IMR-90 (cell line): Measurements from ENCODE around the gene SERPINA1. TPM values are rescaled to one million over a fixed set of nuclear protein-coding genes. Genes with fewer than 3 reads are reported as not detected.

Experiments used
- ATAC-seq: fragments of 200-7000 bp; cut with Tn5 transposase; 2 replicates; pipeline ENCODE4 v1.9.1; 2020; ENCODE audit warnings: low read depth, mild to moderate bottlenecking, moderate library complexity
- BruUV-seq: library from RNA; stranded (reverse); fragments of 400-500 nt; replicated peaks from 2 replicates; lab custom pipeline; 2021; lab: Mats Ljungman, UMichigan
- CTCF ChIA-PET: fragments of 300-600 bp; formaldehyde crosslinking; extraction: SDS; loops from one replicate; lab custom pipeline; 2021; ENCODE audit warnings: antibody characterized with exemption; lab: Yijun Ruan, JAX
- POLR2A ChIA-PET: fragments of 300-600 bp; sonication (Branson Sonifier 250); formaldehyde crosslinking; loops from one replicate; lab custom pipeline; 2022; ENCODE audit warnings: antibody characterized with exemption; ENCODE audit not compliant: unreplicated experiment; lab: Charles Lee
- DNase-seq: peaks from one replicate; pipeline ENCODE4 v3.0.0; 2013
- H2AFZ ChIP-seq: replicated peaks from 2 replicates; pipeline ENCODE3; 2013; ENCODE audit warnings: low read length, mild to moderate bottlenecking; ENCODE audit not compliant: poor library complexity
- H2AK5ac ChIP-seq: 2 replicates; pipeline ENCODE4 v1.6.1; 2013; ENCODE audit warnings: low read depth, low read length, inconsistent platforms
- H2AK9ac ChIP-seq: replicated peaks from 2 replicates; pipeline ENCODE3; 2013; ENCODE audit warnings: mild to moderate bottlenecking, low read depth, low read length, moderate library complexity; ENCODE audit not compliant: poor library complexity
- H2BK120ac ChIP-seq: 2 replicates; pipeline ENCODE4 v1.6.1; 2013; ENCODE audit warnings: low read depth, low read length, inconsistent platforms
- H2BK15ac ChIP-seq: 3 replicates; pipeline ENCODE4 v1.6.1; 2013; ENCODE audit warnings: low read depth, low read length, inconsistent platforms
- H2BK20ac ChIP-seq: 2 replicates; pipeline ENCODE4 v1.6.1; 2013; ENCODE audit warnings: low read depth, mild to moderate bottlenecking, inconsistent platforms, low read length, moderate library complexity
- H2BK5ac ChIP-seq: 2 replicates; pipeline ENCODE4 v1.6.1; 2013; ENCODE audit warnings: mild to moderate bottlenecking, low read depth, low read length, inconsistent platforms; ENCODE audit not compliant: poor library complexity, severe bottlenecking
- H3K14ac ChIP-seq: replicated peaks from 2 replicates; pipeline ENCODE4 v1.6.1; 2013; ENCODE audit warnings: low read depth, low read length, inconsistent platforms
- H3K18ac ChIP-seq: 2 replicates; pipeline ENCODE4 v1.6.1; 2013; ENCODE audit warnings: low read depth, low read length, control low read depth
- H3K23ac ChIP-seq: 2 replicates; pipeline ENCODE4 v1.6.1; 2013; ENCODE audit warnings: low read depth, low read length, inconsistent platforms
- H3K27ac ChIP-seq: 2 replicates; pipeline ENCODE4 v1.5.1; 2013; ENCODE audit warnings: mild to moderate bottlenecking, control low read depth, low read length; ENCODE audit not compliant: insufficient read depth
- H3K27me3 ChIP-seq: 2 replicates; pipeline ENCODE4 v1.6.1; 2013; ENCODE audit warnings: low read length; ENCODE audit not compliant: control insufficient read depth, insufficient read depth
- H3K36me3 ChIP-seq: 2 replicates; pipeline ENCODE4 v1.6.1; 2013; ENCODE audit warnings: low read length, mixed read lengths; ENCODE audit not compliant: control insufficient read depth, insufficient read depth
- H3K4ac ChIP-seq: 2 replicates; pipeline ENCODE4 v1.6.1; 2013; ENCODE audit warnings: low read depth, low read length, inconsistent platforms
- H3K4me1 ChIP-seq: 2 replicates; pipeline ENCODE4 v1.6.1; 2013; ENCODE audit warnings: low read length, mixed read lengths; ENCODE audit not compliant: control insufficient read depth, insufficient read depth
- H3K4me2 ChIP-seq: 2 replicates; pipeline ENCODE4 v1.6.1; 2013; ENCODE audit warnings: low read depth, mild to moderate bottlenecking, control low read depth, low read length, moderate library complexity
- H3K4me3 ChIP-seq: 2 replicates; pipeline ENCODE4 v1.5.1; 2013; ENCODE audit warnings: low read depth, mild to moderate bottlenecking, control low read depth, low read length, moderate library complexity; ENCODE audit not compliant: insufficient read depth
- H3K56ac ChIP-seq: 2 replicates; pipeline ENCODE4 v1.6.1; 2013; ENCODE audit warnings: low read length, inconsistent platforms; ENCODE audit not compliant: insufficient read depth; ENCODE audit errors: extremely low read depth
- H3K79me1 ChIP-seq, 2 experiments: 2 replicates each; pipeline ENCODE4 v1.6.1; 2013; ENCODE audit warnings: low read length in 2 of 2, inconsistent platforms in 1 of 2, low read depth in 1 of 2
- H3K9ac ChIP-seq: 2 replicates; pipeline ENCODE4 v1.6.1; 2013; ENCODE audit warnings: low read depth, low read length, control low read depth
- H3K9me1 ChIP-seq: 2 replicates; pipeline ENCODE4 v1.6.1; 2013; ENCODE audit warnings: low read length, inconsistent platforms; ENCODE audit not compliant: insufficient read depth
- H3K9me3 ChIP-seq: 2 replicates; pipeline ENCODE4 v1.6.1; 2013; ENCODE audit warnings: low read length; ENCODE audit not compliant: control insufficient read depth, insufficient read depth
- H4K20me1 ChIP-seq: 2 replicates; pipeline ENCODE4 v1.6.1; 2013; ENCODE audit warnings: low read length, inconsistent platforms; ENCODE audit not compliant: insufficient read depth
- H4K5ac ChIP-seq: 2 replicates; pipeline ENCODE4 v1.6.1; 2013; ENCODE audit warnings: mild to moderate bottlenecking, low read depth, low read length, control low read depth
- H4K8ac ChIP-seq, 2 experiments: 2 replicates each; pipeline ENCODE4 v1.6.1; 2013; ENCODE audit warnings: low read depth in 2 of 2, low read length in 2 of 2, control low read depth in 1 of 2, inconsistent platforms in 1 of 2
- H4K91ac ChIP-seq: 2 replicates; pipeline ENCODE4 v1.6.1; 2013; ENCODE audit warnings: low read depth, low read length, inconsistent platforms; ENCODE audit not compliant: insufficient read depth
- BHLHE40 ChIP-seq: fragments of 150-350 bp; IDR thresholded peaks from 2 replicates; pipeline ENCODE4 v1.6.1; 2016; ENCODE audit warnings: mild to moderate bottlenecking, low read depth, low read length
- ELK1 ChIP-seq: fragments of 150-350 bp; IDR thresholded peaks from 2 replicates; pipeline ENCODE4 v1.6.1; 2016; ENCODE audit warnings: low read depth, mild to moderate bottlenecking, low read length, moderate library complexity, borderline replicate concordance
- FOS ChIP-seq: fragments of 150-350 bp; IDR thresholded peaks from 2 replicates; pipeline ENCODE4 v1.6.1; 2016; ENCODE audit warnings: low read depth, low read length
- MAFK ChIP-seq: IDR thresholded peaks from 2 replicates; pipeline ENCODE4 v1.6.1; 2012; ENCODE audit warnings: low read depth, low read length, improper control_type of control experiment
- MAZ ChIP-seq: IDR thresholded peaks from 2 replicates; pipeline ENCODE4 v1.6.1; 2012; ENCODE audit warnings: low read depth, mild to moderate bottlenecking, low read length, improper control_type of control experiment, moderate library complexity, borderline replicate concordance
- MXI1 ChIP-seq: IDR thresholded peaks from 2 replicates; pipeline ENCODE4 v1.6.1; 2012; ENCODE audit warnings: low read depth, mild to moderate bottlenecking, low read length, moderate library complexity, borderline replicate concordance
- NFE2L2 ChIP-seq: fragments of 150-350 bp; IDR thresholded peaks from 2 replicates; pipeline ENCODE4 v1.6.1; 2016; ENCODE audit warnings: low read depth, mild to moderate bottlenecking, low read length
- POLR2A ChIP-seq: IDR thresholded peaks from 2 replicates; pipeline ENCODE4 v1.6.1; 2012; ENCODE audit warnings: mild to moderate bottlenecking, low read depth, low read length
- RAD21 ChIP-seq: IDR thresholded peaks from 2 replicates; pipeline ENCODE4 v1.6.1; 2012; ENCODE audit warnings: low read length, improper control_type of control experiment
- RCOR1 ChIP-seq: IDR thresholded peaks from 2 replicates; pipeline ENCODE4 v1.6.1; 2012; ENCODE audit warnings: mild to moderate bottlenecking, low read length, improper control_type of control experiment; ENCODE audit not compliant: insufficient replicate concordance
- RFX5 ChIP-seq: IDR thresholded peaks from 2 replicates; pipeline ENCODE4 v1.8.0; 2012; ENCODE audit warnings: low read depth, mild to moderate bottlenecking, low read length, moderate library complexity
- SMC3 ChIP-seq: fragments of 150-350 bp; IDR thresholded peaks from 2 replicates; pipeline ENCODE4 v1.6.1; 2016; ENCODE audit warnings: low read depth, mild to moderate bottlenecking, antibody characterized with exemption, low read length, moderate library complexity
- USF2 ChIP-seq: fragments of 150-350 bp; IDR thresholded peaks from 2 replicates; pipeline ENCODE4 v1.6.1; 2017; ENCODE audit warnings: mild to moderate bottlenecking, antibody characterized with exemption, low read length, low read depth
- WGBS, 2 experiments: methylation state at CpG; one replicate each; pipeline versions ENCODE4 v1.1.5 to v1.1.7; 2013; ENCODE audit warnings: missing lambda C conversion rate in 2 of 2; ENCODE audit not compliant: insufficient read length in 1 of 2; ENCODE audit errors: extremely low coverage in 2 of 2; 5-methylcytosine and 5-hydroxymethylcytosine counted together
- dilution Hi-C: fragments of 300-500 bp; cut with HindIII; formaldehyde crosslinking; loops from one replicate; pipeline ENCODE4 v1.14.3; 2018; ENCODE audit warnings: low sequenced_read_pairs; ENCODE audit not compliant: unreplicated experiment
- in situ Hi-C: fragments of 300-500 bp; cut with MboI; formaldehyde crosslinking; loops from 3 replicates; pipeline ENCODE4 v1.14.3; 2019; ENCODE audit warnings: low sequenced_read_pairs, inconsistent platforms, mixed read lengths
- intact Hi-C: fragments of 100-400 bp; cut with micrococcal nuclease; formaldehyde crosslinking; loops from 2 replicates; pipeline ENCODE4 v1.10.0; 2022
- polyA plus RNA-seq, 3 experiments: library from polyadenylated mRNA; depleted of rRNA; stranded (reverse); fragments of >200 nt; gene quantifications; 2 replicates each; pipeline ENCODE4 v1.2.3, GENCODE V29; 2012; ENCODE audit warnings: low replicate concordance in 1 of 3
- total RNA-seq: library from RNA; depleted of rRNA; stranded (reverse); fragments of >200 nt; gene quantifications from 2 replicates; pipeline ENCODE4 v1.2.3, GENCODE V29; 2012
- TF ChIP-seq, protein P1 (sequence below): conservative IDR thresholded peaks from 2 replicates; pipeline ENCODE4 v1.5.1; 2012; ENCODE audit warnings: mild to moderate bottlenecking, low read depth, low read length, improper control_type of control experiment

The SERPINA1 gene
- total and polyA plus RNA-seq, 2 of the 4 experiments (the other 2 are of a cell fraction) = 0.54 to 1.2 TPM

- dilution Hi-C loops = no loop called here
- no peak overlapping the region for H2BK15ac ChIP-seq
- intact Hi-C loops = no loop called here
- no peak overlapping the region for H3K56ac ChIP-seq
- H3K4me2 ChIP-seq = no peak overlapping the region
- H4K8ac ChIP-seq = no peak overlapping the region
- no peak overlapping the region for H3K4ac ChIP-seq
- no peak overlapping the region for H3K9ac ChIP-seq
- H3K27ac ChIP-seq = no peak overlapping the region
- BruUV-seq = no TSS peak
- no peaks in the 10 kb centered on the region for H3K4me1 ChIP-seq
- ATAC-seq (no peak), DNase-seq (no peak)
- H4K20me1 ChIP-seq = no peaks in the 10 kb centered on the region
- WGBS, 2 experiments = 40% methylated on average over 1 of the region's 7 CpGs; no CpG with 5 or more reads in 1 of the 2 experiments
- no peak overlapping the region for H2AK9ac ChIP-seq
- H4K5ac ChIP-seq = no peak overlapping the region
- in situ Hi-C loops = no loop called here
- H2BK120ac ChIP-seq = no peak overlapping the region
- no peak for TF ChIP-seq USF2
- TF ChIP-seq, protein P1, sequence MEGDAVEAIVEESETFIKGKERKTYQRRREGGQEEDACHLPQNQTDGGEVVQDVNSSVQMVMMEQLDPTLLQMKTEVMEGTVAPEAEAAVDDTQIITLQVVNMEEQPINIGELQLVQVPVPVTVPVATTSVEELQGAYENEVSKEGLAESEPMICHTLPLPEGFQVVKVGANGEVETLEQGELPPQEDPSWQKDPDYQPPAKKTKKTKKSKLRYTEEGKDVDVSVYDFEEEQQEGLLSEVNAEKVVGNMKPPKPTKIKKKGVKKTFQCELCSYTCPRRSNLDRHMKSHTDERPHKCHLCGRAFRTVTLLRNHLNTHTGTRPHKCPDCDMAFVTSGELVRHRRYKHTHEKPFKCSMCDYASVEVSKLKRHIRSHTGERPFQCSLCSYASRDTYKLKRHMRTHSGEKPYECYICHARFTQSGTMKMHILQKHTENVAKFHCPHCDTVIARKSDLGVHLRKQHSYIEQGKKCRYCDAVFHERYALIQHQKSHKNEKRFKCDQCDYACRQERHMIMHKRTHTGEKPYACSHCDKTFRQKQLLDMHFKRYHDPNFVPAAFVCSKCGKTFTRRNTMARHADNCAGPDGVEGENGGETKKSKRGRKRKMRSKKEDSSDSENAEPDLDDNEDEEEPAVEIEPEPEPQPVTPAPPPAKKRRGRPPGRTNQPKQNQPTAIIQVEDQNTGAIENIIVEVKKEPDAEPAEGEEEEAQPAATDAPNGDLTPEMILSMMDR = no peak
- TF ChIP-seq BHLHE40 = no peak
- no peak for TF ChIP-seq RAD21
- no peak for TF ChIP-seq FOS
- TF ChIP-seq POLR2A = no peak
- TF ChIP-seq MXI1 = no peak
- TF ChIP-seq MAFK = no peak
- no peak for TF ChIP-seq RCOR1
- TF ChIP-seq MAZ = no peak
- TF ChIP-seq RFX5 = no peak
- TF ChIP-seq SMC3 = no peak
- TF ChIP-seq NFE2L2 = no peak
- TF ChIP-seq ELK1 = no peak
- H4K91ac ChIP-seq = no peak overlapping the region
- ChIA-PET POLR2A (no interaction called here), CTCF (no interaction called here)
- no peaks in the 10 kb centered on the region for H3K9me1 ChIP-seq
- no peaks in the 10 kb centered on the region for H3K9me3 ChIP-seq
- H3K36me3 ChIP-seq = no peaks in the 10 kb centered on the region
- H2AK5ac ChIP-seq = no peak overlapping the region
- no peak overlapping the region for H3K18ac ChIP-seq
- no peak overlapping the region for H3K23ac ChIP-seq
- H3K14ac ChIP-seq = no peak overlapping the region
- no peak overlapping the region for H2BK5ac ChIP-seq
- H2BK20ac ChIP-seq = no peak overlapping the region
- H3K79me1 ChIP-seq = no peaks in the 10 kb centered on the region
- H2AFZ ChIP-seq = no peak overlapping the region
- no peaks in the 10 kb centered on the region; the same call in 1 of the 2 replicates for H3K27me3 ChIP-seq
- no peak overlapping the region for H3K4me3 ChIP-seq
These were observed 4.1 kb downstream of the SERPINA1 start for GRCh38 chr14:94384342-94384741.
